Panc1 (cell line): ENCODE data around the gene TECR. TPM values are rescaled to one million over a fixed set of nuclear protein-coding genes. Genes with fewer than 3 reads are reported as not detected.

ENCODE experiments used
- ATAC-seq: fragments of 200-7000 bp; cut with Tn5 transposase; 2 replicates; pipeline ENCODE4 v1.9.1; 2020; ENCODE audit warnings: mild to moderate bottlenecking, moderate library complexity
- BruUV-seq: library from RNA; stranded (reverse); fragments of 400-500 nt; replicated peaks from 2 replicates; lab custom pipeline; 2021; lab: Mats Ljungman, UMichigan
- CTCF ChIA-PET: fragments of 300-600 bp; sonication (Branson Sonifier 250); formaldehyde crosslinking; loops from one replicate; lab custom pipeline; 2022; ENCODE audit warnings: antibody characterized with exemption; lab: Charles Lee
- POLR2A ChIA-PET: fragments of 300-600 bp; sonication (Branson Sonifier 250); formaldehyde crosslinking; loops from one replicate; lab custom pipeline; 2022; ENCODE audit warnings: antibody characterized with exemption; lab: Charles Lee
- DNase-seq: peaks from one replicate; pipeline ENCODE4 v3.0.0-alpha.2; 2010; ENCODE audit warnings: low read depth, low spot score
- H3K27ac ChIP-seq: 2 replicates; pipeline ENCODE4 v1.5.1; 2011; ENCODE audit warnings: mild to moderate bottlenecking, low read length, inconsistent platforms
- H3K27me3 ChIP-seq: fragments of 200-500 bp; sonication (Bioruptor generic); 2 replicates; pipeline ENCODE4 v1.6.0; 2014; ENCODE audit warnings: low read length, inconsistent platforms; ENCODE audit not compliant: control insufficient read depth, insufficient read depth
- H3K36me3 ChIP-seq: fragments of 200-500 bp; sonication (Bioruptor generic); 2 replicates; pipeline ENCODE4 v1.5.1; 2014; ENCODE audit warnings: inconsistent platforms, mild to moderate bottlenecking, low read length, moderate library complexity; ENCODE audit not compliant: control insufficient read depth, insufficient read depth
- H3K4me1 ChIP-seq: 2 replicates; pipeline ENCODE4 v1.5.1; 2011; ENCODE audit warnings: inconsistent platforms, mild to moderate bottlenecking, low read length, moderate library complexity; ENCODE audit not compliant: control insufficient read depth, insufficient read depth
- H3K4me3 ChIP-seq, 2 experiments: 2 replicates each; pipeline ENCODE4 v1.5.1; 2011 to 2012; ENCODE audit warnings: low read depth in 2 of 2, low read length in 2 of 2, mild to moderate bottlenecking in 2 of 2, inconsistent platforms in 1 of 2, moderate library complexity in 1 of 2
- H3K9me3 ChIP-seq: fragments of 200-500 bp; sonication (Bioruptor generic); 2 replicates; pipeline ENCODE4 v1.5.1; 2014; ENCODE audit warnings: low read depth, mild to moderate bottlenecking, inconsistent platforms, low read length, moderate library complexity; ENCODE audit not compliant: control insufficient read depth, insufficient read depth
- POLR2AphosphoS5 ChIP-seq: IDR thresholded peaks from 2 replicates; pipeline ENCODE4 v1.6.1; 2012; ENCODE audit warnings: mild to moderate bottlenecking, low read depth, low read length, moderate library complexity
- SIN3A ChIP-seq: IDR thresholded peaks from 2 replicates; pipeline ENCODE4 v1.6.1; 2012; ENCODE audit warnings: low read depth, mild to moderate bottlenecking, low read length, moderate library complexity, borderline replicate concordance; ENCODE audit not compliant: insufficient read depth
- TCF7L2 ChIP-seq: IDR thresholded peaks from 2 replicates; pipeline ENCODE4 v1.6.1; 2011; ENCODE audit warnings: mild to moderate bottlenecking, low read depth, low read length, inconsistent platforms
- in situ Hi-C: cut with HindIII; loops from 2 replicates; pipeline ENCODE4 v1.10.0; 2016; ENCODE audit warnings: low sequenced_read_pairs, low pct_unique_long_range_greater_than_20kb
- intact Hi-C: fragments of 100-400 bp; cut with micrococcal nuclease; formaldehyde crosslinking; loops from one replicate; pipeline ENCODE4 v1.10.0; 2022; ENCODE audit not compliant: unreplicated experiment
- total RNA-seq: library from RNA; stranded (reverse); gene quantifications from one replicate; pipeline ENCODE4 v1.2.1, GENCODE V29; 2021; ENCODE audit not compliant: unreplicated experiment
- TF ChIP-seq, protein P1 (sequence below): fragments of 450-650 bp; IDR thresholded peaks from 2 replicates; pipeline ENCODE4 v1.5.1; 2017; ENCODE audit warnings: mild to moderate bottlenecking
- TF ChIP-seq, protein P2 (sequence below), 2 experiments: IDR thresholded peaks; 2 replicates each; pipeline ENCODE4 v1.6.1; 2011 to 2012; ENCODE audit warnings: low read depth in 2 of 2, control low read depth in 1 of 2, low read length in 1 of 2, mild to moderate bottlenecking in 1 of 2, moderate library complexity in 1 of 2; ENCODE audit not compliant: insufficient read depth in 1 of 2

Gene TECR
- total RNA-seq, 1 experiment from 2014 or later = 233 TPM

DNA sequence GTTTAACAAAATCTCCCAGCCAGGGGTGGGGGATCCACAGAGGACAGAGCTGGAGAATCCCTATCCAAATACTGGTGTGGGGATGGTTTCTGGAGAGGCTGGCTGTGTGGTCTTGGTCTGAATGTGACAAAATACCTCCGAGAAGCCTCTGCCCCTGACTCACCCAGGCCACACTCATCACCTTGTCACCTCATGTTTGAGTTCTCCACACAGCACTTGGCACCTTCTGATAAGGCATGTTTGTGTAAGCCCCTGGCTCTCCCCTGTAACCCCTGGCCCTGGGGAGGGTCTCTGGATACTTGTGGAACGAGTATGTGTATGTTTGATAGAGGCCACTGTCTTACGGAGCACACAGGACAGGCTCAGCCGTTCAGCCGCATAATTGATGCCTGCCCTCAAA is 14.7 kb downstream of the TECR start:
- ATAC-seq = no peak
- TF ChIP-seq, protein P1, sequence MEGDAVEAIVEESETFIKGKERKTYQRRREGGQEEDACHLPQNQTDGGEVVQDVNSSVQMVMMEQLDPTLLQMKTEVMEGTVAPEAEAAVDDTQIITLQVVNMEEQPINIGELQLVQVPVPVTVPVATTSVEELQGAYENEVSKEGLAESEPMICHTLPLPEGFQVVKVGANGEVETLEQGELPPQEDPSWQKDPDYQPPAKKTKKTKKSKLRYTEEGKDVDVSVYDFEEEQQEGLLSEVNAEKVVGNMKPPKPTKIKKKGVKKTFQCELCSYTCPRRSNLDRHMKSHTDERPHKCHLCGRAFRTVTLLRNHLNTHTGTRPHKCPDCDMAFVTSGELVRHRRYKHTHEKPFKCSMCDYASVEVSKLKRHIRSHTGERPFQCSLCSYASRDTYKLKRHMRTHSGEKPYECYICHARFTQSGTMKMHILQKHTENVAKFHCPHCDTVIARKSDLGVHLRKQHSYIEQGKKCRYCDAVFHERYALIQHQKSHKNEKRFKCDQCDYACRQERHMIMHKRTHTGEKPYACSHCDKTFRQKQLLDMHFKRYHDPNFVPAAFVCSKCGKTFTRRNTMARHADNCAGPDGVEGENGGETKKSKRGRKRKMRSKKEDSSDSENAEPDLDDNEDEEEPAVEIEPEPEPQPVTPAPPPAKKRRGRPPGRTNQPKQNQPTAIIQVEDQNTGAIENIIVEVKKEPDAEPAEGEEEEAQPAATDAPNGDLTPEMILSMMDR = no peak
- TF ChIP-seq POLR2AphosphoS5 (no peak), TCF7L2 (no peak), SIN3A (no peak)
- TF ChIP-seq, protein P2, sequence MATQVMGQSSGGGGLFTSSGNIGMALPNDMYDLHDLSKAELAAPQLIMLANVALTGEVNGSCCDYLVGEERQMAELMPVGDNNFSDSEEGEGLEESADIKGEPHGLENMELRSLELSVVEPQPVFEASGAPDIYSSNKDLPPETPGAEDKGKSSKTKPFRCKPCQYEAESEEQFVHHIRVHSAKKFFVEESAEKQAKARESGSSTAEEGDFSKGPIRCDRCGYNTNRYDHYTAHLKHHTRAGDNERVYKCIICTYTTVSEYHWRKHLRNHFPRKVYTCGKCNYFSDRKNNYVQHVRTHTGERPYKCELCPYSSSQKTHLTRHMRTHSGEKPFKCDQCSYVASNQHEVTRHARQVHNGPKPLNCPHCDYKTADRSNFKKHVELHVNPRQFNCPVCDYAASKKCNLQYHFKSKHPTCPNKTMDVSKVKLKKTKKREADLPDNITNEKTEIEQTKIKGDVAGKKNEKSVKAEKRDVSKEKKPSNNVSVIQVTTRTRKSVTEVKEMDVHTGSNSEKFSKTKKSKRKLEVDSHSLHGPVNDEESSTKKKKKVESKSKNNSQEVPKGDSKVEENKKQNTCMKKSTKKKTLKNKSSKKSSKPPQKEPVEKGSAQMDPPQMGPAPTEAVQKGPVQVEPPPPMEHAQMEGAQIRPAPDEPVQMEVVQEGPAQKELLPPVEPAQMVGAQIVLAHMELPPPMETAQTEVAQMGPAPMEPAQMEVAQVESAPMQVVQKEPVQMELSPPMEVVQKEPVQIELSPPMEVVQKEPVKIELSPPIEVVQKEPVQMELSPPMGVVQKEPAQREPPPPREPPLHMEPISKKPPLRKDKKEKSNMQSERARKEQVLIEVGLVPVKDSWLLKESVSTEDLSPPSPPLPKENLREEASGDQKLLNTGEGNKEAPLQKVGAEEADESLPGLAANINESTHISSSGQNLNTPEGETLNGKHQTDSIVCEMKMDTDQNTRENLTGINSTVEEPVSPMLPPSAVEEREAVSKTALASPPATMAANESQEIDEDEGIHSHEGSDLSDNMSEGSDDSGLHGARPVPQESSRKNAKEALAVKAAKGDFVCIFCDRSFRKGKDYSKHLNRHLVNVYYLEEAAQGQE (IDR thresholded peaks at IDR 0.05; ENCODE audit: insufficient read depth in 1 of 2, low read depth in 2 of 2, low read length in 1 of 2) = no peak
- POLR2A ChIA-PET = no interaction called here
- CTCF ChIA-PET = no interaction called here
- Histone ChIP-seq H3K27ac (no peak overlapping the region), H3K27me3 (no peaks in the 10 kb centered on the region), H3K9me3 (no peaks in the 10 kb centered on the region), H3K4me1 (peaks cover 4% of the 10 kb centered on the region; the same call in 1 of the 2 replicates), H3K36me3 (no peaks in the 10 kb centered on the region), H3K4me3 (no peak overlapping the region)
- no TSS peak for BruUV-seq
- DNase-seq = no peak
- in situ Hi-C loops (no loop called here), intact Hi-C loops (no loop called here)

DNA sequence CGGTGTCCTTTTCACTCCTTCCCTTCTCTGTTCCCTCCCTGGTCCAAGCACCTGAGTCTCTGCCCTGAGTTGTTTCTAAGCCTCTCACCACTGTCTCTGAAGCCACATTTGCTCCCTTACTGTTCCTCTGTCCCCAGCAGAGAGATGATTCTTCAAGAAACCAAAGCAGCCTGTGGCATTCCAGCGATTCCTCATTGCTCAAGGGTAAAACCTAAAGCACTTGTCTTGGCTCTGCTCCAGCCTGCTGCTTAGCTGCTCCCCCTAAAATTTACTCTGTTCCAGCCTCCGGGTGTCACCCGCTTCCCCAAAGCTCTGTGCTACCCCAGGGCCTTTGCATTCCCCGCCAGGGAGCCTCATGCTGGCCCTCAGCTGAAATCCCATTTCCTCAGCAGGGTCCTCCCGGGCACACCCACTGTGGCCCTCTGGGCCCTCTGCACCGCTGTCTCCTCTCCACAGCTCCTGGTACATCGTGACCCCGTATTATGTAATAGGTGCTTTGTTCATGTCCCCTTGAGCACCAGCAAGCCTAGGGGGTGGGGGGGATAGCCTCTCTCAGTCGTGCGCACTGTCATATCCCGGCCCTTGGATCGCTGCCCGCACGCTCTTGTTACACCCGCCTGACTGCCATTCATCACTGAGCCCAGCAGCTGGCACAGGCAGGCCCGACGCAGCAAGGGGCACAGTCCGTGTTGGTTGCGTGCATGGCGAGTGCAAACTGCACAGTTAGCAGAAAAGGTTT is 15.8 kb downstream of the TECR start:
- no peaks in the 10 kb centered on the region for H3K9me3 ChIP-seq
- intact Hi-C loops = no loop called here
- H3K27ac ChIP-seq = no peak overlapping the region
- BruUV-seq = no TSS peak
- CTCF ChIA-PET = no interaction called here
- POLR2A ChIA-PET = interaction anchor here (0.7 kb wide), 1 partner anchor 757 kb away, joined by 7 read pairs; no protein-coding TSS in a partner anchor
- H3K4me1 ChIP-seq = peaks cover 8% of the 10 kb centered on the region
- H3K36me3 ChIP-seq = no peaks in the 10 kb centered on the region
- no peak overlapping the region for H3K4me3 ChIP-seq
- ATAC-seq (no peak), DNase-seq (no peak)
- in situ Hi-C loops = no loop called here
- TF ChIP-seq, protein P2 (IDR thresholded peaks at IDR 0.05; ENCODE audit: insufficient read depth in 1 of 2, low read depth in 2 of 2, low read length in 1 of 2) = no peak
- TF ChIP-seq, protein P1 = no peak
- no peak for TF ChIP-seq TCF7L2
- TF ChIP-seq SIN3A = no peak
- no peaks in the 10 kb centered on the region for H3K27me3 ChIP-seq
